ENCODE data around the gene SOCS2. TPM values are rescaled to one million over a fixed set of nuclear protein-coding genes. Genes with fewer than 3 reads are reported as not detected.

The SOCS2 gene
- total RNA-seq, 1 donor from 2014 or later = 28.2 TPM

GRCh38 chr12:93571365-93571924 is 1.0 kb upstream of the SOCS2 start:
- peak overlapping the region; percentile 78 for H3K4me3 Mint-ChIP-seq
- intact Hi-C loops (cut with micrococcal nuclease) = loop anchor here (1.0 to 5.0 kb wide), 6 partner anchors 20 to 1431 kb away; partner anchors contain the start of genes EEA1, NDUFA12 and PLXNC1
- peaks cover 53% of the 10 kb centered on the region for H3K4me1 Mint-ChIP-seq (ENCODE audit: low read depth)
- DNase-seq (ENCODE audit: low spot score) = peak; percentile 59
- peak overlapping the region; percentile 71 for H3K27ac Mint-ChIP-seq
- H3K9me3 Mint-ChIP-seq = no peaks in the 10 kb centered on the region
- peaks cover 36% of the 10 kb centered on the region for H3K36me3 Mint-ChIP-seq (ENCODE audit: low read depth)
- H3K27me3 Mint-ChIP-seq (ENCODE audit: insufficient read depth) = peaks cover 16% of the 10 kb centered on the region

GRCh38 chr12:93572712-93573551 is 457 bp downstream of the SOCS2 start:
- Mint-ChIP-seq H3K4me3 (peak overlapping the region; percentile 97), H3K9me3 (no peaks in the 10 kb centered on the region), H3K4me1 (ENCODE audit: low read depth) (peaks cover 61% of the 10 kb centered on the region), H3K36me3 (ENCODE audit: low read depth) (peaks cover 41% of the 10 kb centered on the region), H3K27ac (peak overlapping the region; percentile 98), H3K27me3 (ENCODE audit: insufficient read depth) (peaks cover 16% of the 10 kb centered on the region)
- intact Hi-C loops (cut with micrococcal nuclease) = loop anchor here (5.0 kb wide), 4 partner anchors 634 to 1429 kb away; partner anchors contain the start of genes EEA1 and NDUFA12
- DNase-seq (ENCODE audit: low spot score) = peak; percentile 30

- peaks cover 55% of the 10 kb centered on the region for H3K4me1 Mint-ChIP-seq (ENCODE audit: low read depth)
Measured at GRCh38 chr12:93573552-93574223, 1.2 kb downstream of the SOCS2 start.

GRCh38 chr12:93577222-93577621 is 4.7 kb downstream of the SOCS2 start:
- H3K36me3 Mint-ChIP-seq (ENCODE audit: low read depth) = peaks cover 73% of the 10 kb centered on the region

More at GRCh38 chr12:93573552-93574223, 1.2 kb downstream of the SOCS2 start:
- peak overlapping the region; percentile 97 for H3K4me3 Mint-ChIP-seq
- intact Hi-C loops (cut with micrococcal nuclease) = loop anchor here (5.0 kb wide), 4 partner anchors 634 to 1429 kb away; partner anchors contain the start of genes EEA1 and NDUFA12
- H3K9me3 Mint-ChIP-seq = no peaks in the 10 kb centered on the region
- DNase-seq (ENCODE audit: low spot score) = no peak
- H3K27me3 Mint-ChIP-seq (ENCODE audit: insufficient read depth) = peaks cover 16% of the 10 kb centered on the region
- H3K27ac Mint-ChIP-seq = peak overlapping the region; percentile 49
- H3K36me3 Mint-ChIP-seq (ENCODE audit: low read depth) = peaks cover 45% of the 10 kb centered on the region

DNA sequence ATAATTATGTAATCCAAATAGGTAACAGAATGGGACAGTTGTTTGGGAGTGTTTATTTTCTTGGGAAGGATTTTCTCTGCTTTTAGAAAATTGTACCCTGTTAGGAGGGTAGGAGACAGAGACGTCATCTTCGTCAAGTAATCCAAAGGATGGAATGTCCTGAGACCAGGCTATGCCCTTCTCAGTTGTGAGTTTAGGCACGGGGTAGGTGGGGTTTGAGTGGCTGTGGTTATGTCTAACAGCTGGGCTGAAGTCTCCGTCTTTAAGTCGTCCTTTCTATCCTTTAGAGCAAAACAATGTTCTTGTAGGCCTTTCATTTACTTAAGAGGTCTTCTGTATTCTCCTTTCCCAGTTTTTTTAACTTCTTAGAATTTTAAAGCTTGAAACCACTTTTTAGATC is 5.7 kb downstream of the SOCS2 start:
- H3K4me3 Mint-ChIP-seq = no peak overlapping the region
- H3K9me3 Mint-ChIP-seq = no peaks in the 10 kb centered on the region
- H3K4me1 Mint-ChIP-seq (ENCODE audit: low read depth) = peaks cover 53% of the 10 kb centered on the region
- peaks cover 9% of the 10 kb centered on the region for H3K27me3 Mint-ChIP-seq (ENCODE audit: insufficient read depth)
- no peak for DNase-seq (ENCODE audit: low spot score)
- intact Hi-C loops (cut with micrococcal nuclease) = no loop called here
- H3K27ac Mint-ChIP-seq = no peak overlapping the region
- peaks cover 72% of the 10 kb centered on the region for H3K36me3 Mint-ChIP-seq (ENCODE audit: low read depth)

More at GRCh38 chr12:93577222-93577621, 4.7 kb downstream of the SOCS2 start:
- intact Hi-C loops (cut with micrococcal nuclease) = no loop called here
- no peak overlapping the region for H3K4me3 Mint-ChIP-seq
- H3K27ac Mint-ChIP-seq = no peak overlapping the region
- no peak for DNase-seq (ENCODE audit: low spot score)
- H3K4me1 Mint-ChIP-seq (ENCODE audit: low read depth) = peaks cover 61% of the 10 kb centered on the region
- H3K9me3 Mint-ChIP-seq = no peaks in the 10 kb centered on the region
- peaks cover 16% of the 10 kb centered on the region for H3K27me3 Mint-ChIP-seq (ENCODE audit: insufficient read depth)

DNA sequence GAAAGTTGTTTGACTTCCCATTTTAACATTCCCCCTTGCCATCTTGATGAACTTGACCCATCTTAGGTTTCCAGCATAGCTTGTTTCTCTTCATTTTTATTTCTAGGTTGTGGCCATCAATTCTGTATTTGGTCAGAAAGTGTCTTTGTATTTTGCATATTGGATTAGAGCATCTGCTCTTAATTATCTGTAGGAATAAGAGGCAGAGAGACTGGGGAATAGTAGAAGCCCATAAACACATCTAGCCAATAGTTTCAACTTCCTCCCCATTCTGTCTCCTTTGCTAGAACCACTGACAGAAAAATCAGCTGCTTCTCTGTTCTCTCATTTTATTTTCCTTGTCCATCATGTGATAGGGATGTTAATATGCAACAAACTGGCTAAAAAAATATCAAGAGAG is 8.2 kb downstream of the SOCS2 start:
- H3K4me1 Mint-ChIP-seq (ENCODE audit: low read depth) = peaks cover 33% of the 10 kb centered on the region
- H3K9me3 Mint-ChIP-seq = no peaks in the 10 kb centered on the region
- peaks cover 62% of the 10 kb centered on the region for H3K36me3 Mint-ChIP-seq (ENCODE audit: low read depth)
- intact Hi-C loops (cut with micrococcal nuclease) = no loop called here
- peaks cover 1% of the 10 kb centered on the region for H3K27me3 Mint-ChIP-seq (ENCODE audit: insufficient read depth)
- no peak for DNase-seq (ENCODE audit: low spot score)
- H3K27ac Mint-ChIP-seq = no peak overlapping the region
- H3K4me3 Mint-ChIP-seq = no peak overlapping the region

DNA sequence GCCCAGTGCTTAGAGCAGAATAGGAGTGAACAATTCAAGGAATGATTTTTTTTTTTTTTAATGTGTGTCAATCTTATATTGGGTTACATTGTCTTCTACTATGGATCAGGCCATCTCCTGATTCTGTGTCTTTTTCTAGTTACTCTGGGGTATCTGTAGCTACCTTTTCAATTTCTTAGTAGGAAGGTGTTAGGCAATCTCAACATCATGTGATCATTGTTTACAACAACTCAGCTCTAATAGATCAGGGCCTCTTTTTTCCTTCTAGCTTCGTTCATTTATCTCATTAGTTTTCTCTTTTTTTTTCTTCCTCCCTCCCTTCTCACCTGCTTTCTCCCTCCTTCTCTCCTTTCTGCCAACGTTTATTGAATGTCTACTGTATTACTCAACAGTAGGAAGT is 8.9 kb downstream of the SOCS2 start:
- Mint-ChIP-seq H3K4me3 (no peak overlapping the region), H3K9me3 (no peaks in the 10 kb centered on the region), H3K36me3 (ENCODE audit: low read depth) (peaks cover 56% of the 10 kb centered on the region), H3K4me1 (ENCODE audit: low read depth) (peaks cover 28% of the 10 kb centered on the region), H3K27me3 (ENCODE audit: insufficient read depth) (peaks cover 1% of the 10 kb centered on the region), H3K27ac (no peak overlapping the region)
- no peak for DNase-seq (ENCODE audit: low spot score)
- intact Hi-C loops (cut with micrococcal nuclease) = no loop called here

GRCh38 chr12:93582351-93582750 is 9.9 kb downstream of the SOCS2 start:
- H3K4me1 Mint-ChIP-seq (ENCODE audit: low read depth) = peaks cover 24% of the 10 kb centered on the region
- no peak overlapping the region for H3K4me3 Mint-ChIP-seq
- peaks cover 49% of the 10 kb centered on the region for H3K36me3 Mint-ChIP-seq (ENCODE audit: low read depth)
- H3K27ac Mint-ChIP-seq = no peak overlapping the region
- no peaks in the 10 kb centered on the region for H3K9me3 Mint-ChIP-seq
- intact Hi-C loops (cut with micrococcal nuclease) = no loop called here
- H3K27me3 Mint-ChIP-seq (ENCODE audit: insufficient read depth) = peaks cover 1% of the 10 kb centered on the region
- DNase-seq (ENCODE audit: low spot score) = no peak

GRCh38 chr12:93583627-93584392 is 11.3 kb downstream of the SOCS2 start:
- Mint-ChIP-seq H3K4me1 (ENCODE audit: low read depth) (peaks cover 30% of the 10 kb centered on the region), H3K4me3 (no peak overlapping the region), H3K27ac (no peak overlapping the region), H3K36me3 (ENCODE audit: low read depth) (peaks cover 43% of the 10 kb centered on the region), H3K9me3 (no peaks in the 10 kb centered on the region), H3K27me3 (ENCODE audit: insufficient read depth) (peaks cover 1% of the 10 kb centered on the region)
- DNase-seq (ENCODE audit: low spot score) = no peak
- intact Hi-C loops (cut with micrococcal nuclease) = no loop called here

GRCh38 chr12:93585247-93585646 is 12.8 kb downstream of the SOCS2 start:
- Mint-ChIP-seq H3K27ac (no peak overlapping the region), H3K9me3 (no peaks in the 10 kb centered on the region), H3K4me3 (no peak overlapping the region), H3K36me3 (ENCODE audit: low read depth) (peaks cover 37% of the 10 kb centered on the region), H3K4me1 (ENCODE audit: low read depth) (peaks cover 35% of the 10 kb centered on the region), H3K27me3 (ENCODE audit: insufficient read depth) (peaks cover 1% of the 10 kb centered on the region)
- no peak for DNase-seq (ENCODE audit: low spot score)
- intact Hi-C loops (cut with micrococcal nuclease) = no loop called here

- intact Hi-C loops (cut with micrococcal nuclease) = no loop called here
- peaks cover 20% of the 10 kb centered on the region for H3K36me3 Mint-ChIP-seq (ENCODE audit: low read depth)
- peaks cover 13% of the 10 kb centered on the region for H3K27me3 Mint-ChIP-seq (ENCODE audit: insufficient read depth)
- no peak overlapping the region for H3K27ac Mint-ChIP-seq
- H3K4me1 Mint-ChIP-seq (ENCODE audit: low read depth) = peaks cover 49% of the 10 kb centered on the region
- no peak for DNase-seq (ENCODE audit: low spot score)
- H3K4me3 Mint-ChIP-seq = no peak overlapping the region
- H3K9me3 Mint-ChIP-seq = no peaks in the 10 kb centered on the region
Measured at GRCh38 chr12:93587611-93588010, 15.1 kb downstream of the SOCS2 start.

DNA sequence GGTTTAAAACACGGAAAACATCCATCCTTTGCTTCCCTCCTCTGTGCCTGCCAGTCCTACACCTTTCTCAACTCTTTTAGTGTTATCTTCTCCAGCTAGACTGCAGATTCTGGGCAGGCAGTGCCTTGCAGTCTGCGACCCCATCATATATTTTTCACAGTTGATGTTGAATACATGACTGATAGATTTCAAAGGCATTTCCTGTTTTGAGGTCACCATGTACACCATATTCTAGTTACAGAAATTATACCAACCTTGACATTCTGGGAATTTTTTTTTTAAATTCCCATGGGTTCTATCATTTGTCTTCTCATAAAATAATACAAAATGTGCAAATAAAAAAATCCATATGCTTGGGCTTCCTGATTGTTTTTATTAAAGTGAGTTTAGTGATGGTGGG is 16.6 kb downstream of the SOCS2 start:
- peaks cover 55% of the 10 kb centered on the region for H3K4me1 Mint-ChIP-seq (ENCODE audit: low read depth)
- H3K27ac Mint-ChIP-seq = no peak overlapping the region
- no peak for DNase-seq (ENCODE audit: low spot score)
- no peaks in the 10 kb centered on the region for H3K9me3 Mint-ChIP-seq
- no peak overlapping the region for H3K4me3 Mint-ChIP-seq
- peaks cover 13% of the 10 kb centered on the region for H3K36me3 Mint-ChIP-seq (ENCODE audit: low read depth)
- intact Hi-C loops (cut with micrococcal nuclease) = no loop called here
- H3K27me3 Mint-ChIP-seq (ENCODE audit: insufficient read depth) = peaks cover 24% of the 10 kb centered on the region

All from activated T-helper 1 cell treated with anti-CD3 and anti-CD28 coated beads, Interleukin-12 subunit alpha, Interleukin-12 subunit beta, Interleukin-2, Interleukin-4 antibody, amounts not matched to agents 30 ng/mL and 10 ng/mL and 1 ng/mL, durations not matched to agents 14 hours and 24 hours and 36 hours (primary cell).